Fibroblast of lung (primary cell): ENCODE data around the gene HTRA2.

Experiments
- CTCF ChIP-seq, 2 donors: IDR thresholded peaks in 1 of 2; conservative IDR thresholded peaks in 1 of 2; 1 replicate in 1 of 2; 2 replicates in 1 of 2; pipeline ENCODE4 v1.5.1; 2011 to 2012; ENCODE audit warnings: low read length in 2 of 2, control low read depth in 1 of 2, inconsistent platforms in 1 of 2, low read depth in 1 of 2, mild to moderate bottlenecking in 1 of 2
- EZH2 ChIP-seq: IDR thresholded peaks from 2 replicates; pipeline ENCODE4 v1.5.1; 2012; ENCODE audit warnings: low read length, control low read depth, mild to moderate bottlenecking; ENCODE audit errors: missing control alignments

GRCh38 chr2:74540291-74540690 lies 10.6 kb downstream of the HTRA2 start:
- TF ChIP-seq CTCF (conservative IDR thresholded peaks at IDR 0.05 in 1 of 2, IDR thresholded peaks at IDR 0.05 in 1 of 2; ENCODE audit: low read depth in 1 of 2, low read length in 2 of 2) (no peak), EZH2 (no peak)
